PC-3 (cell line): ENCODE results near the gene KCNH1. TPM values are rescaled to one million over a fixed set of nuclear protein-coding genes. Genes with fewer than 3 reads are reported as not detected.

Experiments used
- ATAC-seq: fragments of 200-7000 bp; cut with Tn5 transposase; 2 replicates; pipeline ENCODE4 v1.9.1; 2020; ENCODE audit warnings: mild to moderate bottlenecking, moderate library complexity
- BruUV-seq: library from RNA; stranded (reverse); fragments of 400-500 nt; replicated peaks from 2 replicates; lab custom pipeline; 2021; lab: Mats Ljungman, UMichigan
- CTCF ChIA-PET: fragments of 300-600 bp; sonication (Branson Sonifier 250); formaldehyde crosslinking; loops from one replicate; lab custom pipeline; 2022; ENCODE audit warnings: antibody characterized with exemption; lab: Charles Lee
- POLR2A ChIA-PET: fragments of 300-600 bp; sonication (Branson Sonifier 250); formaldehyde crosslinking; loops from one replicate; lab custom pipeline; 2022; ENCODE audit warnings: antibody characterized with exemption; ENCODE audit not compliant: unreplicated experiment; lab: Charles Lee
- DNase-seq: peaks from one replicate; pipeline ENCODE4 v3.0.0-alpha.2; 2015
- H2AFZ ChIP-seq: fragments of 300-600 bp; sonication (generic); 2 replicates; pipeline ENCODE4 v1.6.0; 2016; ENCODE audit warnings: antibody characterized with exemption, low read length
- H3F3A ChIP-seq: fragments of 300-600 bp; sonication (generic); one replicate; pipeline ENCODE4 v1.6.0; 2017; ENCODE audit warnings: antibody characterized with exemption, low read length, control low read depth, mild to moderate bottlenecking; ENCODE audit not compliant: unreplicated experiment
- H3K27ac ChIP-seq: fragments of 300-600 bp; sonication (generic); 2 replicates; pipeline ENCODE4 v1.5.1; 2016; ENCODE audit warnings: mild to moderate bottlenecking, low read length
- H3K27me3 ChIP-seq: fragments of 300-600 bp; sonication (generic); 2 replicates; pipeline ENCODE4 v1.6.1; 2016; ENCODE audit warnings: low read length, mixed read lengths
- H3K36me3 ChIP-seq: fragments of 300-600 bp; sonication (generic); 2 replicates; pipeline ENCODE4 v1.6.1; 2016; ENCODE audit warnings: low read depth, mixed run types, low read length, mixed read lengths
- H3K4me1 ChIP-seq: fragments of 300-600 bp; sonication (generic); 2 replicates; pipeline ENCODE4 v1.5.1; 2016; ENCODE audit warnings: low read length; ENCODE audit not compliant: insufficient read depth
- H3K4me2 ChIP-seq: fragments of 300-600 bp; sonication (generic); 2 replicates; pipeline ENCODE4 v1.6.0; 2016; ENCODE audit warnings: low read length
- H3K4me3 ChIP-seq: fragments of 300-600 bp; sonication (generic); 2 replicates; pipeline ENCODE4 v1.5.1; 2016; ENCODE audit warnings: mild to moderate bottlenecking, low read length, mixed read lengths
- H3K79me2 ChIP-seq: fragments of 300-600 bp; sonication (generic); 2 replicates; pipeline ENCODE4 v1.6.1; 2017; ENCODE audit warnings: low read length, mixed read lengths
- H3K9ac ChIP-seq: fragments of 300-600 bp; sonication (generic); 2 replicates; pipeline ENCODE4 v1.6.0; 2016; ENCODE audit warnings: mild to moderate bottlenecking, low read length
- H3K9me2 ChIP-seq: fragments of 300-600 bp; sonication (generic); replicated peaks from 2 replicates; pipeline ENCODE4 v1.6.1; 2016; ENCODE audit warnings: mixed run types, low read length, mixed read lengths
- H3K9me3 ChIP-seq: fragments of 300-600 bp; sonication (generic); 2 replicates; pipeline ENCODE4 v1.6.1; 2016; ENCODE audit warnings: low read length, mixed read lengths
- H4K20me1 ChIP-seq: fragments of 300-600 bp; sonication (generic); 2 replicates; pipeline ENCODE4 v1.6.1; 2016; ENCODE audit warnings: low read length, mixed read lengths
- CTCF ChIP-seq: fragments of 300-600 bp; sonication (generic); conservative IDR thresholded peaks from 2 replicates; pipeline ENCODE4 v1.5.1; 2017; ENCODE audit warnings: antibody characterized with exemption, low read depth, mild to moderate bottlenecking, low read length
- EZH2 ChIP-seq: fragments of 300-600 bp; sonication (generic); IDR thresholded peaks from one replicate; pipeline ENCODE4 v1.6.1; 2017; ENCODE audit warnings: antibody characterized with exemption, mild to moderate bottlenecking, low read length; ENCODE audit not compliant: unreplicated experiment
- EZH2phosphoT487 ChIP-seq: fragments of 300-600 bp; sonication (generic); IDR thresholded peaks from 2 replicates; pipeline ENCODE4 v1.6.1; 2018; ENCODE audit warnings: mild to moderate bottlenecking, antibody characterized with exemption, low read length, borderline replicate concordance
- intact Hi-C: fragments of 100-400 bp; cut with micrococcal nuclease; formaldehyde crosslinking; loops from 2 replicates; pipeline ENCODE4 v1.9.0; 2023
- total RNA-seq: library from RNA; depleted of rRNA; stranded (reverse); fragments of >200 nt; gene quantifications from 2 replicates; pipeline ENCODE4 v1.2.3, GENCODE V29; 2014

The KCNH1 gene
- total RNA-seq, 1 experiment from 2014 or later, result not detected

GRCh38 chr1:210797422-210797821, 336.5 kb downstream of the KCNH1 start:
- H3K27me3 ChIP-seq, result peaks cover 13% of the 10 kb centered on the region; the same call in 1 of the 2 replicates
- intact Hi-C loops, result no loop called here
- H4K20me1 ChIP-seq, result no peaks in the 10 kb centered on the region
- no peak overlapping the region for H3K4me3 ChIP-seq
- no peaks in the 10 kb centered on the region for H3F3A ChIP-seq
- POLR2A ChIA-PET, result no interaction called here
- H2AFZ ChIP-seq, result no peak overlapping the region
- CTCF ChIA-PET, result no interaction called here
- H3K9me2 ChIP-seq, result no peaks in the 10 kb centered on the region
- no peak overlapping the region for H3K27ac ChIP-seq
- BruUV-seq, result no TSS peak
- ATAC-seq, result no peak
- H3K36me3 ChIP-seq, result no peaks in the 10 kb centered on the region
- no peaks in the 10 kb centered on the region for H3K4me1 ChIP-seq
- H3K79me2 ChIP-seq, result no peaks in the 10 kb centered on the region
- H3K9me3 ChIP-seq, result no peaks in the 10 kb centered on the region
- no peak overlapping the region for H3K9ac ChIP-seq
- DNase-seq, result no peak
- no peak overlapping the region for H3K4me2 ChIP-seq
- no peak for TF ChIP-seq EZH2
- TF ChIP-seq EZH2phosphoT487, result no peak
- no peak for TF ChIP-seq CTCF

- POLR2A ChIA-PET, result no interaction called here
- H4K20me1 ChIP-seq, result no peaks in the 10 kb centered on the region
- H2AFZ ChIP-seq, result no peak overlapping the region
- intact Hi-C loops, result no loop called here
- H3K4me1 ChIP-seq, result no peaks in the 10 kb centered on the region
- H3K9me2 ChIP-seq, result no peaks in the 10 kb centered on the region
- H3K27me3 ChIP-seq, result peaks cover 3% of the 10 kb centered on the region; the same call in 1 of the 2 replicates
- H3K4me2 ChIP-seq, result no peak overlapping the region
- no peaks in the 10 kb centered on the region for H3K79me2 ChIP-seq
- no peaks in the 10 kb centered on the region for H3K36me3 ChIP-seq
- H3K9ac ChIP-seq, result no peak overlapping the region
- no peak for TF ChIP-seq CTCF
- no peak for TF ChIP-seq EZH2phosphoT487
- no peak for TF ChIP-seq EZH2
- H3K9me3 ChIP-seq, result no peaks in the 10 kb centered on the region
- H3K4me3 ChIP-seq, result no peak overlapping the region
- no peak for ATAC-seq
- CTCF ChIA-PET, result no interaction called here
- no peak for DNase-seq
- BruUV-seq, result no TSS peak
- no peak overlapping the region for H3K27ac ChIP-seq
- H3F3A ChIP-seq, result no peaks in the 10 kb centered on the region
Observed at GRCh38 chr1:210796421-210796820, 337.5 kb downstream of the KCNH1 start.

GRCh38 chr1:210794445-210794844, 339.5 kb downstream of the KCNH1 start:
- no peaks in the 10 kb centered on the region for H3K36me3 ChIP-seq
- no peak overlapping the region for H2AFZ ChIP-seq
- intact Hi-C loops, result no loop called here
- H3K79me2 ChIP-seq, result no peaks in the 10 kb centered on the region
- no peak for TF ChIP-seq CTCF
- no peak for TF ChIP-seq EZH2
- no peak for TF ChIP-seq EZH2phosphoT487
- no peak overlapping the region for H3K9ac ChIP-seq
- no peaks in the 10 kb centered on the region for H3K9me2 ChIP-seq
- ChIA-PET CTCF (no interaction called here), POLR2A (no interaction called here)
- H3K4me2 ChIP-seq, result no peak overlapping the region
- H4K20me1 ChIP-seq, result no peaks in the 10 kb centered on the region
- no peaks in the 10 kb centered on the region for H3F3A ChIP-seq
- H3K9me3 ChIP-seq, result no peaks in the 10 kb centered on the region
- DNase-seq (no peak), ATAC-seq (no peak)
- no TSS peak for BruUV-seq
- no peaks in the 10 kb centered on the region; the same call in 1 of the 2 replicates for H3K27me3 ChIP-seq
- no peak overlapping the region for H3K4me3 ChIP-seq
- H3K4me1 ChIP-seq, result no peaks in the 10 kb centered on the region
- no peak overlapping the region for H3K27ac ChIP-seq
